GM18861 (cell line): ENCODE measurements around the gene NAV2.

ENCODE experiments used
- ATAC-seq: cut with Tn5 transposase; IDR thresholded peaks from one replicate; pipeline ENCODE4 v1.9.1; 2021; ENCODE audit not compliant: unreplicated experiment

The NAV2 gene

GRCh38 chr11:19963697-19964387 lies 251.2 kb downstream of the NAV2 start:
- ATAC-seq = no peak

DNA sequence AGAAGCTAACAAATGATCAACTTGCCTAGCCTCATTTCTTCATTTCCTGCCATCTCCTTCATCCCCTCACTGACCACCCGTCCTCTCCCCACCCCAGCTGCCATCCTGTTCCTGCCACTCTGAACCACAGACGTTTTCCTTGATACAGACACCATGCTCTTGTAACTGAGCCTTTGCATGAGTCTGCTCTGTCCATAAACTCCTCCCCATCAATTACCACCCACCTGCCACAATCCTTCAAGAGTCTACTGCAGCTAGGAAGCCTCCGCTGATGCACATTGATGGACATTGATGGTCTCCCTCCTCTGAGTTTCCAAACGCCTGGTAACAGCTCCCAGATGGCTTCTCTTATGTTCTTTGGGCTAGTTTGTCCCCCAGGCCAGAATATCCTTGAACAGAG lies 253.8 kb downstream of the NAV2 start:
- no peak for ATAC-seq

DNA sequence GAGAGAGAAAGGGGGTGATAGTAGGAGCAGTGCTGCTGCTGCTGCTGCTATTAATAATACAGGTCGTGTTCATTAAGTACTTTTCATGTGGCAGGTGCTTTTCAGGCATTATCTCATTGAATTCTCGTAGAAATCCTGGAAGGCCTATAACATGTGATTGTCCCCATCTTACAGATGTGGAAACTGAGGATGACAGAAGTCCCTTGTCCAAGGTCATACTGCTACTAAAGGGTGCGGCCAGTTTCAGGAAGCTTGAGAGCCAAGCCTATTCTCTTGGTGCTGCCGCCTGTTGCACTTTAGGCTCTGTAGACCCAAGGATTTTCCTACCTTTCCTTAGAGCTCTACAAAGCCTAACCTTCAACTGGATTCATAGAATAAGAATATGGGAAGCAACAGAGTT lies 254.3 kb downstream of the NAV2 start:
- no peak for ATAC-seq

DNA sequence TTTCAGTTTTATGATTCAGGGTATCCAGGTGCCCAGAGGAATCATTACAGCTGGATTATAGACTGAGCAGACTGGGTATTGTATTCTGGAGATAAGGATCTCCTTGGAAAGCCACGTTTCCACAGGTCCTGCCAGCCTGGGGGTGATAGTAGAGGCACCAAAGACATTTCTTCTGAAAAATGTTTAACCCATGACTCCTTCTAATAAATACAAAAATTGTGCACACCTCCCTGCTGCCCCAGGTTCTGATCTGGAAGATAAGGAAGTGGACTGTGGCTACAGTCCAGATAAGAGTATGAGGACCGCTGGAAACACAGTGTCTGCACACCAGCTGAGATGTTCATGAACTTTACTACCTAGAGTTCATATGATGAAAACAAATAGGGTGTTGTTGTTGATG lies 255.2 kb downstream of the NAV2 start:
- no peak for ATAC-seq

- no peak for ATAC-seq
Measured at GRCh38 chr11:19968860-19969259, 256.2 kb downstream of the NAV2 start.

GRCh38 chr11:19970944-19971343 lies 258.3 kb downstream of the NAV2 start:
- ATAC-seq = no peak

- ATAC-seq = no peak
Measured at GRCh38 chr11:19972091-19972490, 259.5 kb downstream of the NAV2 start.

GRCh38 chr11:19972651-19973050 lies 260.0 kb downstream of the NAV2 start:
- no peak for ATAC-seq

DNA sequence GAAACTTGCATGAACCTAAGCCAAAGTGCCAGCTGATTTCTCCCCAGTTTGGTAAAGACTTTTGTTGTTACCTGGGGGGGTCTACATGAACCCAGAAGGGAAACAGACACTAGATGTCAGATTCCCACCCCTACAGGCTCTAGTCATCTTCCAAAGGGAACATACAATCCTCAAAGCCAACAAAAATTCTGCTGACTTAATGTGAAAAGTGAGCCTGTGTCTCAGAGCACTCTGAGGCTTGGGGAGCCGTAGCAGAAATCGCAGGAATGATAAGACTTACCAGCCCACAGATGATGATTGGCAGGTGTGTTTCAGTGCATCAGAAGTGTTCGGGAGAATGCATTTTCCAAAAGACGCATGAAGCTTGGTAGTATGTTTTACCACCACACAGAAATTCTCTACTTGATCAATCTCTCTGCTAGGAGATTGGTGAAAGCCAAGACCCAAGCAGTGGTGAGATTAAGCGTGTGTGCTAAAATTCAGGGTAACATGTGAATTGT lies 260.5 kb downstream of the NAV2 start:
- ATAC-seq = no peak

- no peak for ATAC-seq
Measured at GRCh38 chr11:19974886-19975285, 262.2 kb downstream of the NAV2 start.

- no peak for ATAC-seq
Measured at GRCh38 chr11:19975414-19975990, 262.9 kb downstream of the NAV2 start.

DNA sequence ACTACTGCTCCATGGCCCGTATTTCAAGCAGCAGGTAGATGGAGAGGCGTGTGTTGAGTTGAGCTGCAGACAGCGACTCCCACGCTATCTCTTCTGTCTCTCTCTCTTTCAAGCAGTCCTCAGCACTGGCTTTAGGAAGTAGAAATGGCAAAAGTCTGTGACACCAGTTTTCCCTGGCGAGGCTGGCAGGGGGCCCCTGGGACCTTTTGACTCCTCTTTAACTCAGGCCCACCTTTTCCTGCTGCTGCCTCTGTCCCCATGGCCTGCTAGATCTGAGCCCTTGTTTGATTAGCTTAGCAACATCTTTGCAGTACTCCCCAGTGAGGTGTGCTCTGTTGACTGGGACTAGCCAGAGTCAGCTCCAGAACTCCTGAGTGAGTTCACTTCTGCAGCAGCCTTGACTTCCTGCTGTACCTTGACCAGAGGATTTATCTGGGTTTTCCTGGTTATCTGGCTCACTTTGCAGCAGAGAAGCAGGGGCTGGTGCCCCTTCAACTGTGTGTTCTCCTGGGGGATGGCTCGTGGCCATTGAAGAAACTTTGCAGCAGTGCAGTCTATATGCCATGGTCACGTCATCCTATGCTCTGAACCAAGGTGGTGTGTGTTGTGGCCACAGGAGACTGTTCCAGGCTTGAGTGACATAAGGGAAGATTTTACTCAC lies 263.8 kb downstream of the NAV2 start:
- no peak for ATAC-seq

DNA sequence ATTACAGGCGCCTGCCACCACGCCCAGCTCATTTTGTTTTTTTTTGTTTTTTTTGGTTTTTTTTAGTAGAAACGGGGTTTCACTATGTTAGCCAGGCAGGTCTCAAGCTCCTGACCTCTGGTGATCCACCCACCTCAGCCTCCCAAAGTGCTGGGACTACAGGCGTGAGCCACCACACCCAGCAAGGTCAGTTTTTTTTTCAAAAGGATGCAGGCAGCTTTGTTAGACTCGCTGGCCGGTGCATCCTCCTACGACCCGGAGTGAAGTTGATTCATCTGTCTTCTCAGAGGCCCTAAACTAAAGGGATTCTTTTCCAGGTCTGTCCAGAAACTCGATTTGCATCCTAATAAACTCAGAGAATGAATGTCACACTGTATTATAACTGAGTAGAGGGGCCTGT lies 265.3 kb downstream of the NAV2 start:
- ATAC-seq = no peak

- ATAC-seq = peak; percentile 74
Measured at GRCh38 chr11:19978668-19979518, 266.3 kb downstream of the NAV2 start.

- ATAC-seq = peak; percentile 74
Measured at GRCh38 chr11:19979519-19979845, 266.8 kb downstream of the NAV2 start.

GRCh38 chr11:19980388-19980787 lies 267.8 kb downstream of the NAV2 start:
- no peak for ATAC-seq

- no peak for ATAC-seq
Measured at GRCh38 chr11:19980957-19981669, 268.5 kb downstream of the NAV2 start.

GRCh38 chr11:19982774-19983495 lies 270.3 kb downstream of the NAV2 start:
- ATAC-seq = no peak

- peak; percentile 78 for ATAC-seq
Measured at GRCh38 chr11:19984048-19984742, 271.6 kb downstream of the NAV2 start.

DNA sequence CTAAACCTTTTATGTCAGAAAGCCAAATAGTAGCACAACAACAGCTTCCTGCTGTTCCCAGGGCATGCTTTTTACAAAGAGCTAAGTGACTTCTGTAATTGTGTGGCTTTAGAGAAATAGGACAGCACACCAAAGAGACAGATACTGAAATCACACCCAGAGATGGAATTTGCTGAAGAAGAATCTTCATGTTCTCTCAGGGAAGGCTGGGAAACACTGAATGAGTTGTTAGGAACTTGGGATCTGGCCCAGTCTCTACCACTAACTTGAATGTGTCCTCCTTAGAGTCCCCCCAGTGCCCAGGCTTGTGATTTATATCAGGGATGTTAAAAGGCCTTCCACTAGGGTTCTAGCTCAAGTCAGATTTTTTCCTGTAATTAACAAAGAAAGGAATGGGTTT lies 272.5 kb downstream of the NAV2 start:
- no peak for ATAC-seq
